GM12873 (cell line): ENCODE measurements around the gene EAF2.

Experiments
- CTCF ChIP-seq: IDR thresholded peaks from 2 replicates; pipeline ENCODE4 v1.5.1; 2012; ENCODE audit warnings: low read depth, mild to moderate bottlenecking, moderate library complexity, low read length, control low read depth; ENCODE audit not compliant: insufficient read depth; ENCODE audit errors: missing control alignments

EAF2 gene

GRCh38 chr3:121834671-121835464, at the start of gene EAF2, which contains the start of gene IQCB1:
Gene EAF2 (plus strand): TSS chr3:121835209. CDS start chr3:121835286, 77 bp downstream.
Gene IQCB1 (minus strand): TSS chr3:121835060. CDS start chr3:121828960, 6,100 bp downstream.
- TF ChIP-seq CTCF = no peak

- no peak for TF ChIP-seq CTCF
These were observed 48.5 kb upstream of the EAF2 start for GRCh38 chr3:121786485-121786884.

GRCh38 chr3:121793078-121793477, 41.9 kb upstream of the EAF2 start:
- TF ChIP-seq CTCF = no peak

GRCh38 chr3:121794264-121794983, 40.6 kb upstream of the EAF2 start:
- no peak for TF ChIP-seq CTCF

- no peak for TF ChIP-seq CTCF
These were observed 38.0 kb upstream of the EAF2 start for GRCh38 chr3:121796970-121797369.

- no peak for TF ChIP-seq CTCF
These were observed 34.1 kb upstream of the EAF2 start for GRCh38 chr3:121800906-121801305.

GRCh38 chr3:121803771-121804320, 31.2 kb upstream of the EAF2 start:
- no peak for TF ChIP-seq CTCF
